PC-3 (cell line): Measurements from ENCODE around the gene KCNK6. TPM values are rescaled to one million over a fixed set of nuclear protein-coding genes. Genes with fewer than 3 reads are reported as not detected.

Source experiments
- ATAC-seq: fragments of 200-7000 bp; cut with Tn5 transposase; 2 replicates; pipeline ENCODE4 v1.9.1; 2020; ENCODE audit warnings: mild to moderate bottlenecking, moderate library complexity
- BruUV-seq: library from RNA; stranded (reverse); fragments of 400-500 nt; replicated peaks from 2 replicates; lab custom pipeline; 2021; lab: Mats Ljungman, UMichigan
- CTCF ChIA-PET: fragments of 300-600 bp; sonication (Branson Sonifier 250); formaldehyde crosslinking; loops from one replicate; lab custom pipeline; 2022; ENCODE audit warnings: antibody characterized with exemption; lab: Charles Lee
- POLR2A ChIA-PET: fragments of 300-600 bp; sonication (Branson Sonifier 250); formaldehyde crosslinking; loops from one replicate; lab custom pipeline; 2022; ENCODE audit warnings: antibody characterized with exemption; ENCODE audit not compliant: unreplicated experiment; lab: Charles Lee
- DNase-seq: peaks from one replicate; pipeline ENCODE4 v3.0.0-alpha.2; 2015
- H2AFZ ChIP-seq: fragments of 300-600 bp; sonication (generic); 2 replicates; pipeline ENCODE4 v1.6.0; 2016; ENCODE audit warnings: antibody characterized with exemption, low read length
- H3F3A ChIP-seq: fragments of 300-600 bp; sonication (generic); one replicate; pipeline ENCODE4 v1.6.0; 2017; ENCODE audit warnings: antibody characterized with exemption, low read length, control low read depth, mild to moderate bottlenecking; ENCODE audit not compliant: unreplicated experiment
- H3K27ac ChIP-seq: fragments of 300-600 bp; sonication (generic); 2 replicates; pipeline ENCODE4 v1.5.1; 2016; ENCODE audit warnings: mild to moderate bottlenecking, low read length
- H3K27me3 ChIP-seq: fragments of 300-600 bp; sonication (generic); 2 replicates; pipeline ENCODE4 v1.6.1; 2016; ENCODE audit warnings: low read length, mixed read lengths
- H3K36me3 ChIP-seq: fragments of 300-600 bp; sonication (generic); 2 replicates; pipeline ENCODE4 v1.6.1; 2016; ENCODE audit warnings: low read depth, mixed run types, low read length, mixed read lengths
- H3K4me1 ChIP-seq: fragments of 300-600 bp; sonication (generic); 2 replicates; pipeline ENCODE4 v1.5.1; 2016; ENCODE audit warnings: low read length; ENCODE audit not compliant: insufficient read depth
- H3K4me2 ChIP-seq: fragments of 300-600 bp; sonication (generic); 2 replicates; pipeline ENCODE4 v1.6.0; 2016; ENCODE audit warnings: low read length
- H3K4me3 ChIP-seq: fragments of 300-600 bp; sonication (generic); 2 replicates; pipeline ENCODE4 v1.5.1; 2016; ENCODE audit warnings: mild to moderate bottlenecking, low read length, mixed read lengths
- H3K79me2 ChIP-seq: fragments of 300-600 bp; sonication (generic); 2 replicates; pipeline ENCODE4 v1.6.1; 2017; ENCODE audit warnings: low read length, mixed read lengths
- H3K9ac ChIP-seq: fragments of 300-600 bp; sonication (generic); 2 replicates; pipeline ENCODE4 v1.6.0; 2016; ENCODE audit warnings: mild to moderate bottlenecking, low read length
- H3K9me2 ChIP-seq: fragments of 300-600 bp; sonication (generic); replicated peaks from 2 replicates; pipeline ENCODE4 v1.6.1; 2016; ENCODE audit warnings: mixed run types, low read length, mixed read lengths
- H3K9me3 ChIP-seq: fragments of 300-600 bp; sonication (generic); 2 replicates; pipeline ENCODE4 v1.6.1; 2016; ENCODE audit warnings: low read length, mixed read lengths
- H4K20me1 ChIP-seq: fragments of 300-600 bp; sonication (generic); 2 replicates; pipeline ENCODE4 v1.6.1; 2016; ENCODE audit warnings: low read length, mixed read lengths
- CTCF ChIP-seq: fragments of 300-600 bp; sonication (generic); conservative IDR thresholded peaks from 2 replicates; pipeline ENCODE4 v1.5.1; 2017; ENCODE audit warnings: antibody characterized with exemption, low read depth, mild to moderate bottlenecking, low read length
- EZH2 ChIP-seq: fragments of 300-600 bp; sonication (generic); IDR thresholded peaks from one replicate; pipeline ENCODE4 v1.6.1; 2017; ENCODE audit warnings: antibody characterized with exemption, mild to moderate bottlenecking, low read length; ENCODE audit not compliant: unreplicated experiment
- EZH2phosphoT487 ChIP-seq: fragments of 300-600 bp; sonication (generic); IDR thresholded peaks from 2 replicates; pipeline ENCODE4 v1.6.1; 2018; ENCODE audit warnings: mild to moderate bottlenecking, antibody characterized with exemption, low read length, borderline replicate concordance
- intact Hi-C: fragments of 100-400 bp; cut with micrococcal nuclease; formaldehyde crosslinking; loops from 2 replicates; pipeline ENCODE4 v1.9.0; 2023
- total RNA-seq: library from RNA; depleted of rRNA; stranded (reverse); fragments of >200 nt; gene quantifications from 2 replicates; pipeline ENCODE4 v1.2.3, GENCODE V29; 2014

KCNK6 gene
- total RNA-seq, 1 experiment from 2014 or later, result 3.3 TPM

- no peak for TF ChIP-seq CTCF
- no peak for TF ChIP-seq EZH2phosphoT487
- TF ChIP-seq EZH2, result no peak
- no peaks in the 10 kb centered on the region for H4K20me1 ChIP-seq
- POLR2A ChIA-PET, result interaction anchor here (0.6 kb wide), 2 partner anchors 40 to 1042 kb away, joined by 3 to 5 read pairs; partner anchors contain the start of gene KCNK6
- no peak overlapping the region for H3K4me3 ChIP-seq
- no peaks in the 10 kb centered on the region for H3K9me2 ChIP-seq
- H3K9me3 ChIP-seq, result no peaks in the 10 kb centered on the region
- CTCF ChIA-PET, result no interaction called here
- H3K27ac ChIP-seq, result no peak overlapping the region
- H3K4me1 ChIP-seq, result peaks cover 6% of the 10 kb centered on the region; the same call in 1 of the 2 replicates
- BruUV-seq, result no TSS peak
- intact Hi-C loops, result no loop called here
- no peak overlapping the region for H3K4me2 ChIP-seq
- no peaks in the 10 kb centered on the region for H3K36me3 ChIP-seq
- H2AFZ ChIP-seq, result no peak overlapping the region
- no peaks in the 10 kb centered on the region for H3K79me2 ChIP-seq
- ATAC-seq, result no peak
- H3K27me3 ChIP-seq, result peaks cover 22% of the 10 kb centered on the region
- no peak overlapping the region for H3K9ac ChIP-seq
- no peak for DNase-seq
- H3F3A ChIP-seq, result no peaks in the 10 kb centered on the region
These were observed 39.8 kb downstream of the KCNK6 start for GRCh38 chr19:38359242-38360021.

DNA sequence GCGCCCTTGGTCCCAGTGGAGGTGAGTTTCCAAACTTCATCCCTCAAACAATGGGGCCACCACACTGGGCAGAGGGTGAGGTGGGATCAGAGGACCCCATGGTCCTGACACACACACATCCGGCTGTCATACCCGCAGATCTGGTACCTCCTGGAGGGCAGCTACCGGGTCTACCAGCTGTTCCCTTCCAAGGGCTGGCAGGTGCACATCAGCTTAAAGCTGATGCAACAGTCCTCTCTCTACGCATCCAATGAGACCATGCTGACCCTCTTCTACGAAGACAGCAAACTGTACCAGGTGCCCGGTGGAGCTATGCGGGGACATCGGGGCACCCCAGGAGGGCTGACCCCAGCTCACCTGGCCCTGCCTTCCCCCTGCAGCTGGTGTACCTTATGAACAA is 40.7 kb downstream of the KCNK6 start:
- TF ChIP-seq EZH2phosphoT487 (no peak), EZH2 (no peak), CTCF (no peak)
- H3K4me2 ChIP-seq, result no peak overlapping the region
- ATAC-seq (no peak), DNase-seq (no peak)
- H3K4me1 ChIP-seq, result peaks cover 6% of the 10 kb centered on the region; the same call in 1 of the 2 replicates
- no peaks in the 10 kb centered on the region for H3K36me3 ChIP-seq
- H3F3A ChIP-seq, result no peaks in the 10 kb centered on the region
- H3K79me2 ChIP-seq, result no peaks in the 10 kb centered on the region
- ChIA-PET CTCF (no interaction called here), POLR2A (interaction anchor here (0.8 kb wide), 1 partner anchor 14 kb away, joined by 4 read pairs; the partner anchor contains the start of gene PSMD8)
- intact Hi-C loops, result no loop called here
- no peaks in the 10 kb centered on the region for H4K20me1 ChIP-seq
- H3K9me2 ChIP-seq, result no peaks in the 10 kb centered on the region
- no peak overlapping the region for H3K27ac ChIP-seq
- H3K9ac ChIP-seq, result no peak overlapping the region
- H2AFZ ChIP-seq, result no peak overlapping the region
- no TSS peak for BruUV-seq
- H3K27me3 ChIP-seq, result peaks cover 22% of the 10 kb centered on the region
- no peak overlapping the region for H3K4me3 ChIP-seq
- H3K9me3 ChIP-seq, result no peaks in the 10 kb centered on the region
